K562 (cell line): ENCODE results near the gene B4GALNT2. TPM values are rescaled to one million over a fixed set of nuclear protein-coding genes. Genes with fewer than 3 reads are reported as not detected.

Experiments
- ATAC-seq: fragments of 200-7000 bp; cut with Tn5 transposase; 3 replicates; pipeline ENCODE4 v1.9.1; 2020; ENCODE audit warnings: moderate library complexity
- BruUV-seq: library from RNA; stranded (reverse); fragments of 400-500 nt; replicated peaks from 2 replicates; lab custom pipeline; 2021; lab: Mats Ljungman, UMichigan
- CTCF ChIA-PET: fragments of 300-600 bp; formaldehyde crosslinking; extraction: SDS; loops from one replicate; lab custom pipeline; 2021; ENCODE audit warnings: low intra/inter-chr PET ratio; lab: Yijun Ruan, JAX
- POLR2A ChIA-PET: fragments of 300-600, 350-650 bp; sonication (Branson Sonifier 250); formaldehyde crosslinking; extraction: SDS; loops from one replicate; lab custom pipeline; 2021; ENCODE audit warnings: antibody characterized with exemption, inconsistent platforms; lab: Yijun Ruan, JAX
- DNase-seq, 4 experiments: peaks; one replicate each; pipeline versions ENCODE4 v3.0.0 to v3.0.0-alpha.2; 2011 to 2018; ENCODE audit warnings: low spot score in 3 of 4, mixed read lengths in 3 of 4; ENCODE audit errors: extremely low read depth in 1 of 4
- FAIRE-seq: peaks from 2 replicates; lab custom pipeline; 2011; peaks lifted over from hg19 to GRCh38; lab: Jason Lieb, UNC
- H2AFZ ChIP-seq: 2 replicates; pipeline ENCODE4 v1.6.0; 2011; ENCODE audit warnings: low read depth, low read length, control low read depth, inconsistent platforms
- H3K27ac ChIP-seq: fragments of 200-600 bp; 3 replicates; pipeline ENCODE4 v1.8.0; 2011; ENCODE audit warnings: low read depth, mild to moderate bottlenecking, control low read depth, inconsistent platforms, low read length, moderate library complexity, mixed read lengths; ENCODE audit errors: extremely low read depth
- H3K27me3 ChIP-seq, 2 experiments: fragments of 300-600 bp in 1 of 2; 2 replicates in 1 of 2; 3 replicates in 1 of 2; pipeline versions ENCODE4 v1.6.0 to v1.8.0; 2011; ENCODE audit warnings: inconsistent platforms in 2 of 2, low read length in 2 of 2, mild to moderate bottlenecking in 1 of 2, mixed read lengths in 1 of 2, moderate library complexity in 1 of 2; ENCODE audit not compliant: control insufficient read depth in 2 of 2, insufficient read depth in 2 of 2
- H3K36me3 ChIP-seq: fragments of 300-600 bp; 3 replicates; pipeline ENCODE4 v1.8.0; 2011; ENCODE audit warnings: mild to moderate bottlenecking, low read length, inconsistent platforms; ENCODE audit not compliant: control insufficient read depth, insufficient read depth
- H3K4me1 ChIP-seq, 2 experiments: fragments of 200-600 bp in 1 of 2; replicated peaks in 1 of 2; 2 replicates in 1 of 2; 3 replicates in 1 of 2; pipeline versions ENCODE4 v1.5.1 to v1.8.0; 2011; ENCODE audit warnings: inconsistent platforms in 2 of 2, low read length in 2 of 2, mild to moderate bottlenecking in 1 of 2, mixed read lengths in 1 of 2, moderate library complexity in 1 of 2; ENCODE audit not compliant: control insufficient read depth in 2 of 2, insufficient read depth in 2 of 2
- H3K4me2 ChIP-seq: 2 replicates; pipeline ENCODE4 v1.6.1; 2011; ENCODE audit warnings: low read length, control low read depth, inconsistent platforms, mixed read lengths; ENCODE audit not compliant: insufficient read depth
- H3K4me3 ChIP-seq: fragments of 200-600 bp; sonication (generic), shearing (Covaris generic); 2 replicates; pipeline ENCODE4 v1.5.1; 2016; ENCODE audit warnings: control low read depth, inconsistent platforms
- H3K79me2 ChIP-seq: fragments of 200-600 bp; 3 replicates; pipeline ENCODE4 v1.8.0; 2011; ENCODE audit warnings: low read length, inconsistent platforms; ENCODE audit not compliant: control insufficient read depth, insufficient read depth
- H3K9ac ChIP-seq, 2 experiments: 2 replicates each; pipeline versions ENCODE4 v1.6.0 to v1.6.1; 2011; ENCODE audit warnings: low read depth in 2 of 2, low read length in 2 of 2, control low read depth in 1 of 2, inconsistent platforms in 1 of 2, mild to moderate bottlenecking in 1 of 2, mixed read lengths in 1 of 2; ENCODE audit not compliant: insufficient read depth in 1 of 2
- H3K9me1 ChIP-seq: one replicate; pipeline ENCODE4 v1.6.0; 2011; ENCODE audit warnings: inconsistent platforms, mild to moderate bottlenecking, low read length, moderate library complexity; ENCODE audit not compliant: control insufficient read depth, insufficient read depth
- H3K9me3 ChIP-seq: replicated peaks from 2 replicates; pipeline ENCODE4 v1.5.1; 2011; ENCODE audit warnings: low read depth, low read length, inconsistent platforms; ENCODE audit not compliant: control insufficient read depth, insufficient read depth
- H4K20me1 ChIP-seq: replicated peaks from 2 replicates; pipeline ENCODE4 v1.6.1; 2011; ENCODE audit warnings: low read length, inconsistent platforms, mixed read lengths; ENCODE audit not compliant: control insufficient read depth, insufficient read depth
- DEAF1 ChIP-seq: fragments of 450-650 bp; formaldehyde crosslinking; IDR thresholded peaks from 2 replicates; pipeline ENCODE4 v1.4.0; 2020; ENCODE audit warnings: mild to moderate bottlenecking, moderate library complexity
- ELF2 ChIP-seq: fragments of 250-450 bp; sonication (Bioruptor Pico); IDR thresholded peaks from 2 replicates; pipeline ENCODE4 v1.5.0; 2021; ENCODE audit warnings: mild to moderate bottlenecking
- ESRRB ChIP-seq: fragments of 250-450 bp; sonication (Bioruptor Pico); IDR thresholded peaks from 2 replicates; pipeline ENCODE4 v1.5.0; 2020; ENCODE audit warnings: mild to moderate bottlenecking, moderate library complexity, borderline replicate concordance
- FOXJ2 ChIP-seq: fragments of 200-800 bp; sonication (Bioruptor generic); IDR thresholded peaks from 2 replicates; pipeline ENCODE4 v1.6.1; 2016; ENCODE audit warnings: missing genetic modification characterization, missing compliant biosample characterization
- FUS ChIP-seq: fragments of 200-400 bp; formaldehyde crosslinking; optimal IDR thresholded peaks from 2 replicates; pipeline ENCODE3; 2017; ENCODE audit warnings: low read depth, low read length
- HDAC8 ChIP-seq: fragments of 450-650 bp; IDR thresholded peaks from 2 replicates; pipeline ENCODE4 v1.6.1; 2016; ENCODE audit warnings: mild to moderate bottlenecking, missing genetic modification characterization, moderate library complexity, missing compliant biosample characterization
- HOMEZ ChIP-seq: fragments of 250-450 bp; sonication (Bioruptor Pico); IDR thresholded peaks from 2 replicates; pipeline ENCODE4 v1.4.0; 2020; ENCODE audit warnings: mild to moderate bottlenecking, moderate library complexity
- KDM1A ChIP-seq, 2 experiments: fragments of 450-650 bp; IDR thresholded peaks; 2 replicates each; pipeline ENCODE4 v1.6.1; 2016; ENCODE audit warnings: mild to moderate bottlenecking in 2 of 2
- NFIX ChIP-seq: fragments of 250-450 bp; sonication (Bioruptor Pico); IDR thresholded peaks from 2 replicates; pipeline ENCODE4 v1.4.0; 2020; ENCODE audit warnings: low read depth, mild to moderate bottlenecking, moderate library complexity
- NR2C2 ChIP-seq, 2 experiments: fragments of 200-800 bp in 1 of 2; sonication (Bioruptor generic) in 1 of 2; sonication (generic) in 1 of 2; formaldehyde crosslinking in 1 of 2; IDR thresholded peaks; 2 replicates each; pipeline versions ENCODE4 v1.6.1 to v1.8.0; 2016 to 2022; ENCODE audit warnings: mild to moderate bottlenecking in 1 of 2, missing compliant biosample characterization in 1 of 2, missing genetic modification characterization in 1 of 2, missing genetic modification reagents in 1 of 2
- PYGO2 ChIP-seq: fragments of 450-650 bp; IDR thresholded peaks from 2 replicates; pipeline ENCODE4 v1.6.1; 2016; ENCODE audit warnings: mild to moderate bottlenecking, missing genetic modification characterization, moderate library complexity, missing compliant biosample characterization
- TBL1XR1 ChIP-seq, 2 experiments: IDR thresholded peaks; 2 replicates each; pipeline ENCODE4 v1.6.1; 2012; ENCODE audit warnings: improper control_type of control experiment in 2 of 2, low read length in 2 of 2, mild to moderate bottlenecking in 1 of 2
- THRAP3 ChIP-seq: fragments of 450-650 bp; IDR thresholded peaks from 2 replicates; pipeline ENCODE4 v1.6.1; 2016; ENCODE audit warnings: mild to moderate bottlenecking, inconsistent platforms, borderline replicate concordance
- ZNF212 ChIP-seq: fragments of 450-650 bp; formaldehyde crosslinking; IDR thresholded peaks from 2 replicates; pipeline ENCODE4 v1.4.0; 2020; ENCODE audit warnings: mild to moderate bottlenecking
- ZNF282 ChIP-seq: sonication (generic); formaldehyde crosslinking; IDR thresholded peaks from 2 replicates; pipeline ENCODE4 v1.8.1; 2023; ENCODE audit warnings: missing genetic modification reagents
- ZNF444 ChIP-seq: fragments of 250-450 bp; sonication (Bioruptor Pico); IDR thresholded peaks from 2 replicates; pipeline ENCODE4 v1.4.0; 2020; ENCODE audit warnings: mild to moderate bottlenecking, moderate library complexity
- ZNF707 ChIP-seq: fragments of 250-450 bp; sonication (Bioruptor Pico); conservative IDR thresholded peaks from 2 replicates; pipeline ENCODE4 v1.8.0; 2022; ENCODE audit warnings: inconsistent platforms, mild to moderate bottlenecking, moderate library complexity
- WGBS: fragments of 100-300 bp; shearing (Covaris generic); methylation state at CpG from one replicate; pipeline ENCODE4 v1.1.6; 2016; ENCODE audit warnings: low coverage, mixed read lengths; ENCODE audit not compliant: insufficient coverage; ENCODE audit errors: missing lambda C conversion rate; 5-methylcytosine and 5-hydroxymethylcytosine counted together
- in situ Hi-C: fragments of 300-500 bp; cut with MboI; formaldehyde crosslinking; loops from 4 replicates; pipeline ENCODE4 v1.15.0; 2018; ENCODE audit warnings: inconsistent platforms, mixed read lengths
- intact Hi-C: fragments of 100-400 bp; cut with micrococcal nuclease; formaldehyde crosslinking; loops from 2 replicates; pipeline ENCODE4 v1.14.2; 2022
- polyA plus RNA-seq, 8 experiments: library from polyadenylated mRNA; depleted of rRNA in 4 of 8; stranded (reverse) in 5 of 8; unstranded in 3 of 8; fragments of >200 nt; fragmentation: Nextera tagmentation in 2 of 8; fragmentation: Illumina TruSeq in 1 of 8; extraction: Ambion mirVana in 2 of 8; extraction: Trizol in 1 of 8; gene quantifications; 2 replicates each; pipeline versions ENCODE4 v1.2.1 to v1.2.3, GENCODE V29; 2011 to 2014; ENCODE audit warnings: inconsistent platforms in 1 of 8, missing spikeins in 1 of 8
- total RNA-seq, 7 experiments: library from RNA; depleted of rRNA in 6 of 7; stranded (reverse); fragments of >200 nt in 6 of 7; fragmentation: Illumina TruSeq in 2 of 7; extraction: Trizol in 2 of 7; gene quantifications; 2 replicates each; pipeline versions ENCODE4 v1.2.1 to v1.2.3, GENCODE V29; 2011 to 2021; ENCODE audit warnings: low replicate concordance in 1 of 7

Gene B4GALNT2
- total and polyA plus RNA-seq, 9 of the 15 experiments (the other 6 are each of a cell fraction or from before 2014, with no cell fraction given) = not detected

- no peaks in the 10 kb centered on the region for H3K36me3 ChIP-seq
- WGBS = under 1% methylated on average over 51 of the region's 53 CpGs
- no peaks in the 10 kb centered on the region for H3K27me3 ChIP-seq
- BruUV-seq = TSS peak; percentile 94
- ChIA-PET CTCF (interaction anchor here (0.6 to 1.5 kb wide), 2 partner anchors 12 to 202 kb away, joined by 3 to 4 read pairs; no protein-coding TSS in a partner anchor), POLR2A (interaction anchor here (0.6 to 1.7 kb wide), 9 partner anchors 8 to 248 kb away, joined by 3 to 9 read pairs (median 3); no protein-coding TSS in a partner anchor)
- peak; percentile 67 to 93 (median 72) for DNase-seq
- peak overlapping the region; percentile 94 for H3K4me2 ChIP-seq
- H3K9me3 ChIP-seq = no peaks in the 10 kb centered on the region
- H3K79me2 ChIP-seq = no peaks in the 10 kb centered on the region
- H4K20me1 ChIP-seq = no peaks in the 10 kb centered on the region
- peak; percentile 84 for FAIRE-seq
- peak overlapping the region; percentile 95 to 97 for H3K9ac ChIP-seq
- peak overlapping the region; percentile 99 for H3K27ac ChIP-seq
- H3K9me1 ChIP-seq = no peaks in the 10 kb centered on the region
- peak overlapping the region; percentile 99 for H2AFZ ChIP-seq
- peaks cover 7 to 9% of the 10 kb centered on the region in 2 experiments; a peak in 3 of 5 replicates for H3K4me1 ChIP-seq
- intact Hi-C loops (loop anchor here (5.0 kb wide), 2 partner anchors 35 to 300 kb away; partner anchors contain the start of gene ATP5MC1), in situ Hi-C loops (no loop called here)
- peak overlapping the region; percentile 72 for H3K4me3 ChIP-seq
- peak; percentile 79 for ATAC-seq
- TF ChIP-seq KDM1A (IDR thresholded peaks at IDR 0.05) = peak; percentile 26 to 32; a peak in 2 of 4 replicates
- peak; percentile 25; the same call in 1 of the 2 replicates for TF ChIP-seq FOXJ2 (tag)
- TF ChIP-seq ZNF212 (CRISPR knock-in tag) = no peak
- peak; percentile 28 to 96; a peak in 3 of 4 replicates for TF ChIP-seq TBL1XR1 (IDR thresholded peaks at IDR 0.05; ENCODE audit: low read length in 2 of 2)
- no peak for TF ChIP-seq THRAP3
- TF ChIP-seq NR2C2 (CRISPR knock-in tag; IDR thresholded peaks at IDR 0.05) = no peak; the same call in 1 of the 2 replicates
- peak; percentile 63 for TF ChIP-seq NR2C2 (tag; IDR thresholded peaks at IDR 0.05)
- TF ChIP-seq ZNF707 (CRISPR knock-in tag) = no peak
- no peak for TF ChIP-seq ESRRB (CRISPR knock-in tag)
- no peak for TF ChIP-seq ZNF444 (CRISPR knock-in tag)
- 0 out of 2 replicates have a peak, but pooled peaks have one; percentile 27 for TF ChIP-seq PYGO2 (tag)
- no peak for TF ChIP-seq HOMEZ (CRISPR knock-in tag)
- peak; percentile 11; the same call in 1 of the 2 replicates for TF ChIP-seq DEAF1 (CRISPR knock-in tag)
- no peak for TF ChIP-seq ELF2 (CRISPR knock-in tag)
- TF ChIP-seq ZNF282 (CRISPR knock-in tag) = no peak
- no peak for TF ChIP-seq NFIX (CRISPR knock-in tag)
- TF ChIP-seq FUS = no peak
- no peak for TF ChIP-seq HDAC8 (tag)
Measured at GRCh38 chr17:49191917-49192741, 59.6 kb downstream of the B4GALNT2 start.
